ENCODE measurements around the gene COLEC12. TPM values are rescaled to one million over a fixed set of nuclear protein-coding genes. Genes with fewer than 3 reads are reported as not detected.
A peak's percentile ranks its signal among the peaks of the same experiment; 100 is the strongest.

COLEC12 gene
- total and polyA plus RNA-seq, 8 donors = 0.35 to 5.5 (median 1.3) TPM

- Histone ChIP-seq H3K4me3 (no peak overlapping the region), H3K4me1 (no peaks in the 10 kb centered on the region), H3K9me3 (no peaks in the 10 kb centered on the region), H3K27ac (no peak overlapping the region), H3K27me3 (no peaks in the 10 kb centered on the region), H3K36me3 (no peaks in the 10 kb centered on the region)
- 36 to 89% methylated on average over 1 of the region's 1 CpG for WGBS, 2 donors
- no peak for FAIRE-seq
- TF ChIP-seq CTCF (IDR thresholded peaks at IDR 0.05) = no peak
- intact Hi-C loops (cut with DNase I) = no loop called here
- DNase-seq = no peak
- no peak for ATAC-seq
These were observed 211.5 kb downstream of the COLEC12 start for GRCh38 chr18:289026-289425.

GRCh38 chr18:286515-287310 lies 213.8 kb downstream of the COLEC12 start:
- H3K27me3 ChIP-seq = no peaks in the 10 kb centered on the region
- peak in 2 of 4 donors; percentile 17 to 19 for TF ChIP-seq CTCF (IDR thresholded peaks at IDR 0.05)
- no peaks in the 10 kb centered on the region for H3K36me3 ChIP-seq
- H3K4me1 ChIP-seq = no peaks in the 10 kb centered on the region
- intact Hi-C loops (cut with DNase I) = no loop called here
- no peak overlapping the region for H3K27ac ChIP-seq
- WGBS, 2 donors = 53 to 62% methylated on average over 8 of the region's 8 CpGs
- no peaks in the 10 kb centered on the region for H3K9me3 ChIP-seq
- DNase-seq = no peak
- no peak for FAIRE-seq
- ATAC-seq = peak in 3 of 4 donors; percentile 59 to 76 (median 74)
- H3K4me3 ChIP-seq = no peak overlapping the region

GRCh38 chr18:285817-286216 lies 214.7 kb downstream of the COLEC12 start:
- no peak for TF ChIP-seq CTCF (IDR thresholded peaks at IDR 0.05)
- H3K4me3 ChIP-seq = no peak overlapping the region
- FAIRE-seq (no peak), ATAC-seq (no peak), DNase-seq (no peak)
- intact Hi-C loops (cut with DNase I) = no loop called here
- H3K9me3 ChIP-seq = no peaks in the 10 kb centered on the region
- H3K36me3 ChIP-seq = no peaks in the 10 kb centered on the region
- 68 to 74% methylated on average over 6 of the region's 6 CpGs for WGBS, 2 donors
- H3K27me3 ChIP-seq = no peaks in the 10 kb centered on the region
- no peak overlapping the region for H3K27ac ChIP-seq
- no peaks in the 10 kb centered on the region for H3K4me1 ChIP-seq

- intact Hi-C loops (cut with DNase I) = no loop called here
- no peaks in the 10 kb centered on the region for H3K27me3 ChIP-seq
- no peak overlapping the region for H3K4me3 ChIP-seq
- no peak for TF ChIP-seq CTCF (IDR thresholded peaks at IDR 0.05)
- no peaks in the 10 kb centered on the region for H3K9me3 ChIP-seq
- no peaks in the 10 kb centered on the region for H3K36me3 ChIP-seq
- FAIRE-seq (no peak), ATAC-seq (peak in 2 of 4 donors; percentile 34 to 60), DNase-seq (no peak)
- no peaks in the 10 kb centered on the region for H3K4me1 ChIP-seq
- WGBS, 2 donors = 89 to 90% methylated on average over 2 of the region's 2 CpGs
- no peak overlapping the region for H3K27ac ChIP-seq
These were observed 225.0 kb downstream of the COLEC12 start for GRCh38 chr18:275486-275885.

DNA sequence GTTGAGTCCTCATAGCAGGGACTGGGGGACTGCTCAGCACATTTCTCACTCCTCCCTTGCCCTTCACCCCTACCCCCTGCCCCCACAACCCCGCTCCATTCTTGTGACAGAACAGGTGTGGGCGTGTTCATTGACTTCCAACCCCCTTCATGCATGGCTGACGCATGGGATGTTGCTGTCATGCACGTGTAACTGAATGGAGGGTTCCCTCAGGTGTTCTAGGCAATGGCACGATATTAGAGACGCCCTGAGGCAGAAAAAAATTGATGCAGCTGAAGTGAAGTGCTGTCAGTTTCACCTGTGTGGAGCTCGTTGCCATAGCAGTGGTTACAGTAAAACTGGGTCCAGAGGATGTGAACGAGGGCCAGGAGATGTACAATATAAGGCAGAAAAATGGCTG lies 226.2 kb downstream of the COLEC12 start:
- Histone ChIP-seq H3K4me1 (peaks cover 0 to 4% (median 2%) of the 10 kb centered on the region in 3 donors), H3K4me3 (no peak overlapping the region), H3K27me3 (no peaks in the 10 kb centered on the region), H3K27ac (no peak overlapping the region), H3K9me3 (no peaks in the 10 kb centered on the region), H3K36me3 (no peaks in the 10 kb centered on the region)
- ATAC-seq = no peak
- no peak for FAIRE-seq
- no peak for TF ChIP-seq CTCF (IDR thresholded peaks at IDR 0.05)
- 66 to 72% methylated on average over 8 of the region's 8 CpGs for WGBS, 2 donors
- DNase-seq = no peak
- intact Hi-C loops (cut with DNase I) = no loop called here
